Spleen (tissue), 7 donors: Measurements from ENCODE around the gene PKN1.

ENCODE experiments used
- CTCF ChIP-seq, 11 experiments: fragments of 200-600 bp in 7 of 11; fragments of 450-650 bp in 4 of 11; sonication (generic) in 4 of 11; IDR thresholded peaks in 8 of 11; conservative IDR thresholded peaks in 3 of 11; 1 replicate in 7 of 11; 2 replicates in 4 of 11; pipeline versions ENCODE4 v1.4.0 to v1.8.0; 2016 to 2021; ENCODE audit warnings: antibody characterized with exemption in 11 of 11, inconsistent platforms in 4 of 11, mild to moderate bottlenecking in 1 of 11
- POLR2A ChIP-seq, 3 donors: fragments of 450-650 bp; IDR thresholded peaks; one replicate each; pipeline ENCODE4 v1.5.1; 2017; ENCODE audit warnings: antibody characterized with exemption in 3 of 3, mild to moderate bottlenecking in 1 of 3
- donor health status: DM: no; HTN: no; CAD: no; lungs with moderate emphysema.
- donor health status: DM: no; HTN: no; CAD: no.
- donor health status: DM: no; HTN: no; CAD: no.

GRCh38 chr19:14395262-14395661, 37.8 kb upstream of the PKN1 start:
- TF ChIP-seq CTCF (IDR thresholded peaks at IDR 0.05 in 8 of 11, conservative IDR thresholded peaks at IDR 0.05 in 3 of 11) (no peak), POLR2A (IDR thresholded peaks at IDR 0.05) (no peak)
